Suppressor macrophage treated with lipopolysaccharide for 4 hours (primary cell): ENCODE data around the gene TREML2.
"Not testable (repeated sequence)": the region's sequence is repeated elsewhere in the genome, so short reads cannot be mapped to it uniquely, and the experiment has no call there.

Experiments
- DNase-seq: peaks from one replicate; pipeline ENCODE4 v3.0.0-alpha.2; 2020

TREML2 gene

GRCh38 chr6:41204156-41204555 lies 3.2 kb upstream of the TREML2 start:
- DNase-seq = no peak

GRCh38 chr6:41201764-41202173 lies 820 bp upstream of the TREML2 start:
- no peak for DNase-seq

GRCh38 chr6:41200296-41200900 lies 551 bp downstream of the TREML2 start:
- DNase-seq = peak; percentile 66

GRCh38 chr6:41199552-41200246 lies 1.2 kb downstream of the TREML2 start:
- DNase-seq = no peak

GRCh38 chr6:41197234-41197633 lies 3.7 kb downstream of the TREML2 start:
- no peak for DNase-seq

GRCh38 chr6:41194386-41194785 lies 6.6 kb downstream of the TREML2 start:
- DNase-seq = no peak

- no peak for DNase-seq
Observed at GRCh38 chr6:41193884-41194283, 7.1 kb downstream of the TREML2 start.

GRCh38 chr6:41193171-41193734 lies 7.7 kb downstream of the TREML2 start:
- no peak for DNase-seq

- DNase-seq = peak; percentile 40
Observed at GRCh38 chr6:41191569-41191968, 9.4 kb downstream of the TREML2 start.

- DNase-seq = no peak
Observed at GRCh38 chr6:41190791-41191190, 10.2 kb downstream of the TREML2 start.

- DNase-seq = no peak
Observed at GRCh38 chr6:41189967-41190366, 11.0 kb downstream of the TREML2 start.

- DNase-seq = not testable (repeated sequence)
Observed at GRCh38 chr6:41189046-41189445, 11.9 kb downstream of the TREML2 start.

GRCh38 chr6:41187924-41188886 lies 12.7 kb downstream of the TREML2 start:
- no peak for DNase-seq

GRCh38 chr6:41186031-41186562 lies 14.9 kb downstream of the TREML2 start:
- peak; percentile 62 for DNase-seq

GRCh38 chr6:41184761-41185160 lies 16.2 kb downstream of the TREML2 start:
- DNase-seq = no peak

GRCh38 chr6:41182069-41183034 lies 18.6 kb downstream of the TREML2 start:
- DNase-seq = peak; percentile 96

GRCh38 chr6:41181566-41181965 lies 19.4 kb downstream of the TREML2 start:
- DNase-seq = no peak

- DNase-seq = no peak
Observed at GRCh38 chr6:41179163-41179562, 21.8 kb downstream of the TREML2 start.

GRCh38 chr6:41177695-41178094 lies 23.3 kb downstream of the TREML2 start:
- no peak for DNase-seq

GRCh38 chr6:41177287-41177686 lies 23.7 kb downstream of the TREML2 start:
- no peak for DNase-seq

- DNase-seq = no peak
Observed at GRCh38 chr6:41176189-41176588, 24.8 kb downstream of the TREML2 start.

GRCh38 chr6:41175084-41175483 lies 25.9 kb downstream of the TREML2 start:
- DNase-seq = no peak
